BE2C (cell line): ENCODE results near the gene COL11A2.
A peak's percentile ranks its signal among the peaks of the same experiment; 100 is the strongest.

Source experiments
- DNase-seq: peaks from one replicate; pipeline ENCODE4 v3.0.0-alpha.2; 2020
- H3K27me3 ChIP-seq: fragments of 250-450 bp; sonication (Bioruptor Pico); 2 replicates; pipeline ENCODE4 v1.5.1; 2020; ENCODE audit warnings: mild to moderate bottlenecking
- H3K36me3 ChIP-seq: fragments of 250-450 bp; sonication (Bioruptor Pico); 2 replicates; pipeline ENCODE4 v1.5.1; 2020; ENCODE audit warnings: mild to moderate bottlenecking
- H3K4me1 ChIP-seq: fragments of 250-450 bp; sonication (Bioruptor Pico); 2 replicates; pipeline ENCODE4 v1.5.1; 2020
- H3K4me3 ChIP-seq: 2 replicates; pipeline ENCODE4 v1.5.1; 2011; ENCODE audit warnings: low read depth, low read length
- H3K9me3 ChIP-seq: fragments of 250-450 bp; sonication (Bioruptor Pico); 2 replicates; pipeline ENCODE4 v1.5.1; 2020
- CTCF ChIP-seq: IDR thresholded peaks from 2 replicates; pipeline ENCODE4 v1.5.1; 2012; ENCODE audit warnings: mild to moderate bottlenecking, low read depth, low read length

Gene COL11A2

GRCh38 chr6:33195304-33196165 lies 3.3 kb upstream of the COL11A2 start:
- H3K4me3 ChIP-seq, result no peak overlapping the region
- peaks cover 11% of the 10 kb centered on the region for H3K27me3 ChIP-seq
- peaks cover 6% of the 10 kb centered on the region for H3K4me1 ChIP-seq
- H3K36me3 ChIP-seq, result peaks cover 21% of the 10 kb centered on the region
- no peak for TF ChIP-seq CTCF
- no peaks in the 10 kb centered on the region for H3K9me3 ChIP-seq
- no peak for DNase-seq

DNA sequence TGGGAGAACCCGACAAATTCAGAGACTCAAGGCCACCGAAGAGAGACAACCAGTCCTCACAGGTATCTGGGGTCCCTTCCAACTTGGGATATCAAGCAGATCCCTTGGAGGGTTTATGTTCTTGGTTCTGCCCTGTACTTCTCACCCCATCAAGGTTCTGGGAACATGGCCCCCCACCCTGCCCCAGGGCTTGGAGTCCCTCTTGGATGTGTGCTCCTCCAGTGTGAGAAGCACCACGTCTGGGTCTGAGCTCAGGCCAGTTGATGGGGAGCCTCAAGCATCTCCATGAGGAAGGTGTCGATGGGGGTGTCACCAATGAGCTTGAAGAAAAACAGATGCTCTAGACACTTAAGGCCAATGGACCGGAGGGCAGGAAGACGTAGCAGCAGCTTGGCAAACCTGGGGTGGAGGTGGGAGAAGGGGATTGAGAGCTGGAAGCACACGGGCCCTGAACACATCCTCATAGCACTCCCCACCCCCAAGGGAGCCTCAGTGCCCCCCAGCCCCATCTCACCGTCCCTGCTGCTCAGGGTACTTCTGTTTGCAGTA lies 2.2 kb upstream of the COL11A2 start:
- Histone ChIP-seq H3K36me3 (peaks cover 21% of the 10 kb centered on the region), H3K4me1 (peaks cover 6% of the 10 kb centered on the region), H3K4me3 (no peak overlapping the region), H3K9me3 (no peaks in the 10 kb centered on the region), H3K27me3 (peaks cover 11% of the 10 kb centered on the region)
- no peak for DNase-seq
- no peak for TF ChIP-seq CTCF

- no peaks in the 10 kb centered on the region for H3K9me3 ChIP-seq
- H3K4me1 ChIP-seq, result peaks cover 6% of the 10 kb centered on the region
- H3K36me3 ChIP-seq, result peaks cover 21% of the 10 kb centered on the region
- peaks cover 11% of the 10 kb centered on the region for H3K27me3 ChIP-seq
- DNase-seq, result no peak
- TF ChIP-seq CTCF, result no peak
- no peak overlapping the region for H3K4me3 ChIP-seq
Observed at GRCh38 chr6:33193619-33194018, 1.4 kb upstream of the COL11A2 start.

DNA sequence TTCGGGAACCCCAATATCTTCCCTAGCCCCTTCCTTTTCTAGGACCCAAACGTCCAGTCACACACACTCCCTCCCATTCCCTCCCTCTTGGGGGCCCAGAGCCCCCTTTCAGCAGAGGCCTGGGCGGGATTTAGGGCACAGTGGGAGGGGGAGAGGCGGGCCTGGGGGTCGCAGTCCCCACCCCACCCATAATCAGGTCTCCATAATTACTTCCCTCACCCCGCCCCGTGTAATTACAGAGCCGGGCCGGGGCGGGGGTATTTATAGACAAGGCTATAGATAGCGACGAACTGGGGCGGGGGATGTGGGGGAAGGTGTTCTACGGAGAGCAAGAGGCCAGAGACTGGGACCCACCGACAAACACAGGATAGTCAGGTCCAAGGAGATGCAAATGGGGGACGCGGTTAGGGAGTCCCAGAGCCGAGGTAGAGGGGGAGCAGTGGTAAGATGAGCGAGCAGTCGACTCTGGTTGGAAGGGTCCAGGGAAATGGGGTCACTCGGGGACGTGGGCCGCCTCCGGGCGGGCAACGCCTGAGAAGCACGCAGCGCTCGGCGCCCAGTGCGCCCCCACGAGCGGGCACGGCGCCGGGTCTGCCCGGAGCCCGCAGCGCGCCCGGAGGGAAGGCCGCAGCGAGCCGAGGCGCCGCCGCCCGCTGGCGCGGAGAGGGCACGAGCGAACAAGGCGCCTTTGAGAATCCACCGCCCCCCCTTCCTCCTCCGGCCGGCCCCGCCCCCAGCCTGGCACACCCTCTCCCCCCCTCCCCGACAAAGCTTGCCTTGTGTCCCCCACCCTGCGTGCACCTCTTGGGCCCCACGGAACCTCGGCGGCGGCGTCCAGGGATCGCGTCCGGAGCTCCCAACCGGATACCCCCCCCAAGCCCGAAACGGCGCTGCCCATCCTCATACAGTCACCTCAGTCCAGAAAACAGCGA lies 670 bp upstream of the COL11A2 start:
- Histone ChIP-seq H3K36me3 (peaks cover 21% of the 10 kb centered on the region), H3K4me1 (peaks cover 6% of the 10 kb centered on the region), H3K27me3 (peaks cover 11% of the 10 kb centered on the region), H3K9me3 (no peaks in the 10 kb centered on the region), H3K4me3 (peak overlapping the region; percentile 32)
- no peak for DNase-seq
- TF ChIP-seq CTCF, result no peak

- Histone ChIP-seq H3K27me3 (peaks cover 11% of the 10 kb centered on the region), H3K4me3 (no peak overlapping the region), H3K36me3 (peaks cover 14% of the 10 kb centered on the region), H3K4me1 (peaks cover 6% of the 10 kb centered on the region), H3K9me3 (no peaks in the 10 kb centered on the region)
- no peak for TF ChIP-seq CTCF
- no peak for DNase-seq
Observed at GRCh38 chr6:33191383-33192104, 723 bp downstream of the COL11A2 start.
